C4-2B (cell line): ENCODE results near the gene COL6A1.

ENCODE experiments used
- H3K27ac ChIP-seq: fragments of 450-650 bp; 2 replicates; pipeline ENCODE4 v1.5.1; 2017
- CTCF ChIP-seq: fragments of 450-650 bp; conservative IDR thresholded peaks from 2 replicates; pipeline ENCODE4 v1.5.1; 2017; ENCODE audit warnings: mild to moderate bottlenecking
- ZFX ChIP-seq: fragments of 450-650 bp; IDR thresholded peaks from 2 replicates; pipeline ENCODE4 v1.6.1; 2017

The COL6A1 gene

GRCh38 chr21:46018615-46019014 is 37.0 kb downstream of the COL6A1 start:
- no peak overlapping the region for H3K27ac ChIP-seq
- TF ChIP-seq ZFX: no peak
- no peak for TF ChIP-seq CTCF

DNA sequence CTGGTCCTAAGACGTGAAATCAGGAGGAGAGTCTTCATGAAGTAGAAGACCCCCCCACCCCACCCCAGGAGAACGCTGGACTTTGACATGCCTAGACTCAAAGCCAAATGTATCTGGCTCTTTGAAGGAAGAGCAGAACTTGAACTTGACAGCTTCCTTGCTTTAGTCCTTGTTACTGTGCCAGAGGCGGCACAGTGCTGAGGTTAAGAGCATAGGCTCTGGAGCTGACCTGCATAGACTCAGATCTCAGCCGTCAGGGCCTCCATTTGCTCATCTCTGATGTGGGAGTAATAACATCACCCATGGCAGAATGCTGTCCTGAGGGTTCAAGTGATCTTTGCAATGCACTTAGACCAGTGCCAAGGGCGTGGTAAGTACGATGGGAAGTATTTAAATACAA is 39.0 kb downstream of the COL6A1 start:
- TF ChIP-seq CTCF: no peak
- no peak overlapping the region for H3K27ac ChIP-seq

- no peak for TF ChIP-seq CTCF
- no peak for TF ChIP-seq ZFX
- H3K27ac ChIP-seq: no peak overlapping the region
Measured at GRCh38 chr21:46021398-46021797, 39.8 kb downstream of the COL6A1 start.

DNA sequence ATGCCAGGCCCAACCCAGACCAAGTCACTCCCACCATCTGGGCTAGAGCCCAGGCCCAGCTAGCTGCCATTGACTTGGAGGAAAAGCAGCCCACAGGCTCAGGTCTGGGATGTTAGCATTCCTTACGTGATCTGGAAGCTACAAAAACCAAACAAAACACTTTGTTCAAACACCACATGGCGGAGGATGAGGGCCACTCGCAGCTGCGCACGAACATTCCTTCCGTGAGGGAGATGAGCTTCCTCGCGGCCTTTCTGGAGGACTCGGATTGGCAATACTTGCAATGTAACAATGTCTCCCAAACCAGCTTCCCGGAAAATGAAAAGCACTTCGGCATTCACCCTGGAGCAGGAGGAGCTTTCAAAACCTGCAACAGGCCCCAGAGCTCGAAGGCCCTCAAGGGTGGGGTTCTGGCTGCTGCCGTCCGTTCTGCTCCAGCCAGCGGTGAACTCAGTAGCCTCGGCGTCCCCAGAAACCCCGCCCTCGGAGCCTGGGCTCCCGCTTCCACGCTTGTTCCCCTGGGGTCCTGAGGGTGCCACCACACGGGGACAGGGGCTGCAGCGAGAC is 40.5 kb downstream of the COL6A1 start:
- no peak overlapping the region for H3K27ac ChIP-seq
- TF ChIP-seq CTCF (no peak), ZFX (no peak)

GRCh38 chr21:46022551-46023525 is 41.3 kb downstream of the COL6A1 start:
- no peak for TF ChIP-seq CTCF
- no peak for TF ChIP-seq ZFX

GRCh38 chr21:46023555-46023954 is 42.0 kb downstream of the COL6A1 start:
- no peak for TF ChIP-seq ZFX
- TF ChIP-seq CTCF: no peak
- H3K27ac ChIP-seq: no peak overlapping the region

More at GRCh38 chr21:46022551-46023525, 41.3 kb downstream of the COL6A1 start:
- no peak overlapping the region for H3K27ac ChIP-seq

- no peak for TF ChIP-seq ZFX
- TF ChIP-seq CTCF: no peak
- no peak overlapping the region for H3K27ac ChIP-seq
Measured at GRCh38 chr21:46024141-46024540, 42.6 kb downstream of the COL6A1 start.
